ENCODE data around the gene SLC51A. TPM values are rescaled to one million over a fixed set of nuclear protein-coding genes. Genes with fewer than 3 reads are reported as not detected.
A peak's percentile ranks its signal among the peaks of the same experiment; 100 is the strongest.

The SLC51A gene
- total and polyA plus RNA-seq, 2 of the 13 experiments (the other 11 are each of a cell fraction or from before 2014, with no cell fraction given): 4.3 to 48.8 TPM

DNA sequence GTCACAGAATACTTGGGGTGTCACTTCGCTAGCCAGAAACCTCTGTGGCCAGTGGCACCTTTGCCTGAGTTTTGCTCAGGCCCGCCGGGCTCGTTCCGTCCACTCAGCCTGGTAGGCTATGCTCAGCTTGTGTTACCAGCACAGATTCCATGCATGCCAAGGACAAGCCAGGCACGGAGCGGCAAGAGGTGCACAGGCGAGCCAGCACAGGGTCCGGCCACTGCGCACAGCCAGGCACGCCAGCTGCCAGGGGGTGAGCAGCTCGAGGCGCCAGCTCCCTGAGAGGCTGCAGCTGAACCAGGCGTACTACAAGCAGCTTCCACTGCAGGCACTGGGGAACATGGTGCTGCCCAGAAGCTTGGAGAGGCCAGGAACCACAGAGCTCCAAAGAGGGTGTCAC is 56.5 kb downstream of the SLC51A start:
- H3K4me2 ChIP-seq (ENCODE audit: low read depth, low read length): no peak overlapping the region
- in situ Hi-C loops (cut with HindIII; ENCODE audit: extremely low pct_ligation_motif_present, low pct_unique_long_range_greater_than_20kb): no loop called here
- no peaks in the 10 kb centered on the region for H3K27me3 ChIP-seq (ENCODE audit: control insufficient read depth in 1 of 2, insufficient read depth in 2 of 2, low read length in 2 of 2)
- TF ChIP-seq, protein P1, sequence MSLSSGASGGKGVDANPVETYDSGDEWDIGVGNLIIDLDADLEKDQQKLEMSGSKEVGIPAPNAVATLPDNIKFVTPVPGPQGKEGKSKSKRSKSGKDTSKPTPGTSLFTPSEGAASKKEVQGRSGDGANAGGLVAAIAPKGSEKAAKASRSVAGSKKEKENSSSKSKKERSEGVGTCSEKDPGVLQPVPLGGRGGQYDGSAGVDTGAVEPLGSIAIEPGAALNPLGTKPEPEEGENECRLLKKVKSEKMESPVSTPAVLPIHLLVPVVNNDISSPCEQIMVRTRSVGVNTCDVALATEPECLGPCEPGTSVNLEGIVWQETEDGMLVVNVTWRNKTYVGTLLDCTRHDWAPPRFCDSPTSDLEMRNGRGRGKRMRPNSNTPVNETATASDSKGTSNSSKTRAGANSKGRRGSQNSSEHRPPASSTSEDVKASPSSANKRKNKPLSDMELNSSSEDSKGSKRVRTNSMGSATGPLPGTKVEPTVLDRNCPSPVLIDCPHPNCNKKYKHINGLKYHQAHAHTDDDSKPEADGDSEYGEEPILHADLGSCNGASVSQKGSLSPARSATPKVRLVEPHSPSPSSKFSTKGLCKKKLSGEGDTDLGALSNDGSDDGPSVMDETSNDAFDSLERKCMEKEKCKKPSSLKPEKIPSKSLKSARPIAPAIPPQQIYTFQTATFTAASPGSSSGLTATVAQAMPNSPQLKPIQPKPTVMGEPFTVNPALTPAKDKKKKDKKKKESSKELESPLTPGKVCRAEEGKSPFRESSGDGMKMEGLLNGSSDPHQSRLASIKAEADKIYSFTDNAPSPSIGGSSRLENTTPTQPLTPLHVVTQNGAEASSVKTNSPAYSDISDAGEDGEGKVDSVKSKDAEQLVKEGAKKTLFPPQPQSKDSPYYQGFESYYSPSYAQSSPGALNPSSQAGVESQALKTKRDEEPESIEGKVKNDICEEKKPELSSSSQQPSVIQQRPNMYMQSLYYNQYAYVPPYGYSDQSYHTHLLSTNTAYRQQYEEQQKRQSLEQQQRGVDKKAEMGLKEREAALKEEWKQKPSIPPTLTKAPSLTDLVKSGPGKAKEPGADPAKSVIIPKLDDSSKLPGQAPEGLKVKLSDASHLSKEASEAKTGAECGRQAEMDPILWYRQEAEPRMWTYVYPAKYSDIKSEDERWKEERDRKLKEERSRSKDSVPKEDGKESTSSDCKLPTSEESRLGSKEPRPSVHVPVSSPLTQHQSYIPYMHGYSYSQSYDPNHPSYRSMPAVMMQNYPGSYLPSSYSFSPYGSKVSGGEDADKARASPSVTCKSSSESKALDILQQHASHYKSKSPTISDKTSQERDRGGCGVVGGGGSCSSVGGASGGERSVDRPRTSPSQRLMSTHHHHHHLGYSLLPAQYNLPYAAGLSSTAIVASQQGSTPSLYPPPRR (CRISPR knock-in tag; IDR thresholded peaks at IDR 0.05; ENCODE audit: borderline replicate concordance): no peak
- no peak for TF ChIP-seq FOXK1 (CRISPR knock-in tag; IDR thresholded peaks at IDR 0.05; ENCODE audit: borderline replicate concordance, low read depth)
- TF ChIP-seq AGO2 (optimal IDR thresholded peaks at IDR 0.05; ENCODE audit: low read depth, low read length): peak; percentile 18
- TF ChIP-seq, protein P2, sequence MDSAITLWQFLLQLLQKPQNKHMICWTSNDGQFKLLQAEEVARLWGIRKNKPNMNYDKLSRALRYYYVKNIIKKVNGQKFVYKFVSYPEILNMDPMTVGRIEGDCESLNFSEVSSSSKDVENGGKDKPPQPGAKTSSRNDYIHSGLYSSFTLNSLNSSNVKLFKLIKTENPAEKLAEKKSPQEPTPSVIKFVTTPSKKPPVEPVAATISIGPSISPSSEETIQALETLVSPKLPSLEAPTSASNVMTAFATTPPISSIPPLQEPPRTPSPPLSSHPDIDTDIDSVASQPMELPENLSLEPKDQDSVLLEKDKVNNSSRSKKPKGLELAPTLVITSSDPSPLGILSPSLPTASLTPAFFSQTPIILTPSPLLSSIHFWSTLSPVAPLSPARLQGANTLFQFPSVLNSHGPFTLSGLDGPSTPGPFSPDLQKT (CRISPR knock-in tag; IDR thresholded peaks at IDR 0.05; ENCODE audit: borderline replicate concordance): no peak
- no peak for TF ChIP-seq ZNF343 (CRISPR knock-in tag; IDR thresholded peaks at IDR 0.05)
- TF ChIP-seq MXI1 (IDR thresholded peaks at IDR 0.05; ENCODE audit: borderline replicate concordance, low read depth, low read length): no peak
- no peak for TF ChIP-seq ZNF546 (CRISPR knock-in tag; conservative IDR thresholded peaks at IDR 0.05)
- ATAC-seq: no peak
- no peaks in the 10 kb centered on the region for H4K20me1 ChIP-seq (ENCODE audit: insufficient read depth, low read length)
- WGBS (ENCODE audit: low lambda C conversion rate): 95% methylated on average over 7 of the region's 14 CpGs
- no peak for FAIRE-seq
- CTCF ChIA-PET (ENCODE audit: low intra/inter-chr PET ratio, low total read pairs): no interaction called here
- H3K79me2 ChIP-seq (ENCODE audit: insufficient read depth, low read length): peaks cover 34% of the 10 kb centered on the region
- BruUV-seq (replicated peaks): no TSS peak
- H3K36me3 ChIP-seq (replicated peaks in 1 of 2; ENCODE audit: control insufficient read depth in 1 of 2, insufficient read depth in 2 of 2, low read length in 2 of 2): peaks cover 11 to 21% of the 10 kb centered on the region in 2 experiments; a peak in 4 of 5 replicates
- H2AFZ ChIP-seq (ENCODE audit: low read length): no peak overlapping the region
- H3K4me3 ChIP-seq (replicated peaks in 1 of 3; ENCODE audit: insufficient read depth in 1 of 3, low read depth in 2 of 3, low read length in 3 of 3): no peak overlapping the region
- H3K9me3 ChIP-seq (ENCODE audit: low read length): no peaks in the 10 kb centered on the region
- no peak for DNase-seq (ENCODE audit: low spot score)
- H3K27ac ChIP-seq (ENCODE audit: extremely low read length, insufficient read depth, low read length): no peak overlapping the region
- POLR2A ChIA-PET: no interaction called here
- H3K9ac ChIP-seq (ENCODE audit: insufficient read depth, low read depth, low read length): no peak overlapping the region
- intact Hi-C loops (cut with micrococcal nuclease; ENCODE audit: unreplicated experiment): no loop called here
- H3K4me1 ChIP-seq (ENCODE audit: insufficient read depth, low read length): peaks cover under 1% of the 10 kb centered on the region; the same call in 1 of the 2 replicates
